Spinal cord (tissue), 10 donors: ENCODE measurements around the gene AGPAT1. TPM values are rescaled to one million over a fixed set of nuclear protein-coding genes. Genes with fewer than 3 reads are reported as not detected.

Experiments
- DNase-seq, 6 donors: peaks; one replicate each; pipeline versions ENCODE4 v3.0.0 to v3.0.0-alpha.2; 2013 to 2015; ENCODE audit warnings: low spot score in 6 of 6, low read depth in 4 of 6
- H3K27ac ChIP-seq: one replicate; pipeline ENCODE4 v1.5.1; 2013; ENCODE audit warnings: low read depth, low read length, control low read depth
- H3K27me3 ChIP-seq: one replicate; pipeline ENCODE4 v1.6.1; 2013; ENCODE audit warnings: low read length; ENCODE audit not compliant: control insufficient read depth, insufficient read depth
- H3K36me3 ChIP-seq: one replicate; pipeline ENCODE4 v1.6.1; 2013; ENCODE audit warnings: low read length; ENCODE audit not compliant: control insufficient read depth, insufficient read depth
- H3K4me1 ChIP-seq: one replicate; pipeline ENCODE4 v1.6.1; 2013; ENCODE audit warnings: low read length; ENCODE audit not compliant: control insufficient read depth, insufficient read depth
- H3K4me3 ChIP-seq: one replicate; pipeline ENCODE4 v1.5.1; 2013; ENCODE audit warnings: low read depth, low read length, control low read depth
- H3K9me3 ChIP-seq: one replicate; pipeline ENCODE4 v1.6.1; 2013; ENCODE audit warnings: low read length; ENCODE audit not compliant: control insufficient read depth, insufficient read depth
- WGBS: methylation state at CpG from one replicate; pipeline ENCODE4 v1.1.5; 2013; ENCODE audit warnings: missing lambda C conversion rate; ENCODE audit not compliant: insufficient coverage; 5-methylcytosine and 5-hydroxymethylcytosine counted together
- polyA plus RNA-seq, 2 donors: library from polyadenylated mRNA; unstranded; fragments of 120-200 nt; gene quantifications; one replicate each; pipeline ENCODE4 v1.2.1, GENCODE V29; 2013; ENCODE audit not compliant: insufficient read length in 2 of 2
- small RNA-seq: library from RNA; depleted of rRNA; stranded (forward); fragments of <200 nt; gene quantifications from one replicate; pipeline ENCODE3, GENCODE V24; 2014; ENCODE audit warnings: low replicate concordance
- total RNA-seq, 2 donors: library from RNA; depleted of rRNA in 1 of 2; stranded (reverse); fragments of 120-200 nt in 1 of 2; fragments of >200 nt in 1 of 2; gene quantifications; one replicate each; pipeline versions ENCODE4 v1.2.3 to v1.2.4, GENCODE V29; 2013 to 2014
- donor health status: healthy.

Gene AGPAT1
- total and polyA plus RNA-seq, 4 donors, result 24.0 to 158 (median 117) TPM

DNA sequence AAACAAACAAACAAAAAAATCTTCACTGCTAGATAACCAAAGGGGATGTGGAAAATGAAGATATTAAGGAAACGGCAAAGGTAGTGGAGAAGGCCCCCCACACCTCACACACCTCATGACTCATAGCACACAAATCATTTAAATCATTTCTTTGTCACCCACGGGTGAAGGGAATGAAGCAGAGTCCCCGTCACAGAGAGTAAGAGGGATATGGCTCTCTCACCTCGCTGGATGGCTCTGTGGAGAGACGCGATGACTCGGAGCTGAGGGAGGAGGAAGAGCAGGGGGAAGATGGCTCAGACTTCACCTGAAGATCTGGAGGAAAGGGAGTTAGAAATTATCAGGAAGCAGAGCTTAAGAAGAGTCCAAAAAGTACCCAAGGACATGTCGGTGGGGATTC lies 49.0 kb downstream of the AGPAT1 start:
- DNase-seq, result no peak
- Histone ChIP-seq H3K27me3 (no peaks in the 10 kb centered on the region), H3K4me3 (peak overlapping the region; percentile 99), H3K36me3 (peaks cover 43% of the 10 kb centered on the region), H3K27ac (no peak overlapping the region), H3K9me3 (no peaks in the 10 kb centered on the region), H3K4me1 (peaks cover 31% of the 10 kb centered on the region)
- WGBS, result 78% methylated on average over 6 of the region's 8 CpGs

DNA sequence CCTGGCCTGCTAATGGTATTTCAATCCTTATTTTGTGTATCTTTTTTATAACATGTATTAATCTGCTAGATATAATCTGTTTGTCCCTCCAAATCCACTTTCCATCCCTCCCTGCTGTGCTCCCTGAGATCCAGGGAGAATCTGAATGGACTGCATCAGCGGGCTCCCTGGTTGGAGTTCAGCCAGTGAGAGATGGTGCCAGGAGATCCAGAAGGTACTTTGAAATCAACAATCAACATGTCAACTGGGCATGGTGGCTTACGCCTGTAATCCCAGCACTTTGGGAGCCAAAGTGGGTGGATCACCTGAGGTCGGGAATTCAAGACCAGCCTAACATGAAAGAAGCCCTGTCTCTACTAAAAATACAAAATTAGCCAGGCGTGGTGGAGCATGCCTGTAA lies 52.2 kb downstream of the AGPAT1 start:
- Histone ChIP-seq H3K27ac (no peak overlapping the region), H3K9me3 (no peaks in the 10 kb centered on the region), H3K27me3 (no peaks in the 10 kb centered on the region), H3K4me1 (peaks cover 24% of the 10 kb centered on the region), H3K4me3 (no peak overlapping the region), H3K36me3 (peaks cover 72% of the 10 kb centered on the region)
- 100% methylated on average over 2 of the region's 4 CpGs for WGBS
- no peak for DNase-seq

DNA sequence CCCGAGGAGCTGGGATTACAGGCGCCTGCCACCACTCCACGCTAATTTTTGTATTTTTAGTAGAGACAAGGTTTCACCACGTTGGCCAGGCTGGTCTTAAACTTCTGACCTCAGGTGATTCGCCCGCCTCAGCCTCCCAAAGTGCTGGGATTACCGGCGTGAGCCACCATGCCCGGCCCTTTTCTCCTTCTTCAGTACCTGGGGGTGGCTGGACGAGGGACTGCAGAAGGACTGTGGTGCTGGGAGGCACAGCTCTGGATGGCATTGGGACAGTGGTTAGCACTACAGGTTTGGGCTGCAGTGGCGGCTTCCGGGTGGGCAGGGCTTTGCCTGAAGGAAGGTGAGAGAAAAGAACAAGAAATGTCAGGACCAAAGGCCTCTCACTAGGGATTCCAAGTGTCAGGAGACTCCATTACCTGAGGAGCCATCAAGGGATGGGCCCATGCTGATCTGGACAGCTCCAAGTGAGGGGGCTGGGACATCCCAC lies 55.3 kb downstream of the AGPAT1 start:
- H3K36me3 ChIP-seq, result peaks cover 95% of the 10 kb centered on the region
- no peak for DNase-seq
- H3K4me1 ChIP-seq, result peaks cover 13% of the 10 kb centered on the region
- H3K9me3 ChIP-seq, result no peaks in the 10 kb centered on the region
- WGBS, result 97% methylated on average over 10 of the region's 12 CpGs
- H3K27ac ChIP-seq, result no peak overlapping the region
- no peak overlapping the region for H3K4me3 ChIP-seq
- H3K27me3 ChIP-seq, result no peaks in the 10 kb centered on the region

DNA sequence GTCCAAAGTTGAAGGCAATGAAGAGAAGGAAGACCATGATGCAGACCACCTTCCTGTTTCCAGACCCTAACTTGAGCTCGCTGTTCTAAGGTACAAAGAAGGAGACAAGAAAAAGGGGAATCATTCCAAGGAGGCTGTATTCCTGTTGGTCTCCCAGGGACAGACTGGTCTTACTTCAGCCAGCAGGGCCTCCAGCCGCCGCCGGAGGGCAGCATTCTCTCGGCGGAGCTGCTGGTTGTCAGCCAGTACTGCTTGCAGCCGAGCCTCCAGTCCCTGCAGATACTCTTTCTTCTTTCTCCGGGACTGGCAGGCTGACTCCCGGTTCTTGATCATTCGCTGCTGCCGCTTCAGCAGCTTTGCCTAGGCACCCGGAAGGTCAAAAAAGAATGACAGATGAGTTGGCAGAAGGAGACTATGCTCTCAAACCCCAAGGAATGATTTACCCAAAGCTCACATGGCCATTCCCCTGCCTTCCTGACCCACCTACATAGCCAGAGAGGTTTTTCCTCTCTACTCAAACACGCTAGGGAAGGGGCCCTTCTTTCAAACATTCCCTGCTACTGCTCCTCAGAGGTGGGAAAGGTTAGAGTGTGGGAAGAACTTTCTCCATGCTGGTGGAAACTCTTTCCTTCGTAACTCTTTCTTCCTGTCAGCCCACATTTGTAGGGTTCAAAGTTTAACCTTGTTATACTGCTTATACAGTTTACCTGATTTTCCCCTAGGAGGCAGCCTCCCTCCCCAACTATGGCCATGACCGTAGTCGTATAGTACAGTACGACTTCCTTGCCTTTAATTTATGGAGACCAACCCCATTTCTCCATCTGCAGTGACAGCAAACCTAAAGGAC lies 56.9 kb downstream of the AGPAT1 start:
- no peaks in the 10 kb centered on the region for H3K27me3 ChIP-seq
- 19% methylated on average over 12 of the region's 17 CpGs for WGBS
- H3K36me3 ChIP-seq, result peaks cover 94% of the 10 kb centered on the region
- H3K4me3 ChIP-seq, result no peak overlapping the region
- peak overlapping the region; percentile 61 for H3K27ac ChIP-seq
- peaks cover 17% of the 10 kb centered on the region for H3K4me1 ChIP-seq
- DNase-seq, result peak in 5 of 6 donors; percentile 51 to 92 (median 68)
- no peaks in the 10 kb centered on the region for H3K9me3 ChIP-seq

Small RNA genes lying within 50 kb of the gene (small RNA-seq; reads per million reads assigned to genes)
- not detected for gene AL662884.1
- gene MIR6833, result not detected

Other genes starting within 250 kb of the AGPAT1 start
- gene C2, start 248.4 kb downstream of the AGPAT1 start, total RNA-seq, result 10 to 100 TPM in 1 of 2 donors, 1 to 10 TPM in 1; 8.4 to 23.1 TPM
- gene C2, start 248.4 kb downstream of the AGPAT1 start, polyA plus RNA-seq, result 10 to 100 TPM; 10.8 to 14.7 TPM
- 10 to 100 TPM; 11.6 to 21.8 TPM for gene CFB, start 230.0 kb downstream of the AGPAT1 start, total RNA-seq
- gene CFB, start 230.0 kb downstream of the AGPAT1 start, polyA plus RNA-seq, result 1 to 10 TPM; 1.6 to 7.7 TPM
- gene NELFE, start 217.1 kb downstream of the AGPAT1 start, total RNA-seq, result 10 to 100 TPM; 37.8 to 75.5 TPM
- gene NELFE, start 217.1 kb downstream of the AGPAT1 start, polyA plus RNA-seq, result 10 to 100 TPM; 73.3 to 78.3 TPM
- 10 to 100 TPM; 24.0 to 37.9 TPM for gene SKIC2, start 216.9 kb downstream of the AGPAT1 start, total RNA-seq
- gene SKIC2, start 216.9 kb downstream of the AGPAT1 start, polyA plus RNA-seq, result 10 to 100 TPM; 49.2 to 60.5 TPM
- gene DXO, start 203.9 kb downstream of the AGPAT1 start, total RNA-seq, result 10 to 100 TPM in 1 of 2 donors, 1 to 10 TPM in 1; 7.9 to 19.5 TPM
- 10 to 100 TPM; 26.4 to 32.7 TPM for gene DXO, start 203.9 kb downstream of the AGPAT1 start, polyA plus RNA-seq
- gene C4A, start 194.0 kb downstream of the AGPAT1 start, total RNA-seq, result 100 to 1,000 TPM in 1 of 2 donors, 10 to 100 TPM in 1; 68.4 to 107 TPM
- 10 to 100 TPM; 47.5 to 55.8 TPM for gene C4A, start 194.0 kb downstream of the AGPAT1 start, polyA plus RNA-seq
- gene C4B, start 161.3 kb downstream of the AGPAT1 start, total RNA-seq, result 100 to 1,000 TPM in 1 of 2 donors, 10 to 100 TPM in 1; 67.4 to 113 TPM
- gene C4B, start 161.3 kb downstream of the AGPAT1 start, polyA plus RNA-seq, result 10 to 100 TPM; 52.1 to 72.7 TPM
- gene CYP21A2, start 137.7 kb downstream of the AGPAT1 start, total RNA-seq, result under 1 TPM; 0.30 to 0.61 TPM
- gene CYP21A2, start 137.7 kb downstream of the AGPAT1 start, polyA plus RNA-seq, result 1 to 10 TPM; 2.7 to 4.9 TPM
- 10 to 100 TPM; 53.9 to 78.4 TPM for gene TNXB, start 66.7 kb downstream of the AGPAT1 start, total RNA-seq
- gene TNXB, start 66.7 kb downstream of the AGPAT1 start, polyA plus RNA-seq, result 10 to 100 TPM; 26.1 to 46.2 TPM
- 10 to 100 TPM; 20.4 to 29.0 TPM for gene ATF6B, start 47.8 kb downstream of the AGPAT1 start, total RNA-seq
- 10 to 100 TPM; 84.1 to 99.9 TPM for gene ATF6B, start 47.8 kb downstream of the AGPAT1 start, polyA plus RNA-seq
- 1 to 10 TPM; 3.4 to 5.8 TPM for gene FKBPL, start 45.8 kb downstream of the AGPAT1 start, total RNA-seq
- gene FKBPL, start 45.8 kb downstream of the AGPAT1 start, polyA plus RNA-seq, result 1 to 10 TPM; 6.0 to 6.2 TPM
- gene PRRT1, start 24.1 kb downstream of the AGPAT1 start, total RNA-seq, result under 1 TPM; 0.83 to 0.89 TPM
- gene PRRT1, start 24.1 kb downstream of the AGPAT1 start, polyA plus RNA-seq, result 10 to 100 TPM; 15.5 to 17.7 TPM
- gene PPT2, start 21.9 kb downstream of the AGPAT1 start, total RNA-seq, result 10 to 100 TPM; 20.7 to 75.1 TPM
- gene PPT2, start 21.9 kb downstream of the AGPAT1 start, polyA plus RNA-seq, result 10 to 100 TPM; 33.1 to 47.2 TPM
- gene EGFL8, start 11.5 kb downstream of the AGPAT1 start, total RNA-seq, result 100 to 1,000 TPM in 1 of 2 donors, 10 to 100 TPM in 1; 28.4 to 124 TPM
- gene EGFL8, start 11.5 kb downstream of the AGPAT1 start, polyA plus RNA-seq, result 10 to 100 TPM; 39.1 to 75.6 TPM
- gene RNF5, start 2.3 kb upstream of the AGPAT1 start, total RNA-seq, result 10 to 100 TPM; 56.6 to 70.6 TPM
- gene RNF5, start 2.3 kb upstream of the AGPAT1 start, polyA plus RNA-seq, result 10 to 100 TPM; 95.7 to 98.7 TPM
- 1 to 10 TPM in 1 of 2 donors, under 1 TPM in 1; 0.79 to 6.3 TPM for gene AGER, start 8.2 kb upstream of the AGPAT1 start, total RNA-seq
- 10 to 100 TPM; 15.2 to 22.1 TPM for gene AGER, start 8.2 kb upstream of the AGPAT1 start, polyA plus RNA-seq
- 10 to 100 TPM; 32.6 to 39.2 TPM for gene PBX2, start 14.1 kb upstream of the AGPAT1 start, total RNA-seq
- 10 to 100 TPM; 79.4 to 94.3 TPM for gene PBX2, start 14.1 kb upstream of the AGPAT1 start, polyA plus RNA-seq
- gene GPSM3, start 16.6 kb upstream of the AGPAT1 start, total RNA-seq, result 1 to 10 TPM; 4.6 to 9.3 TPM
- gene GPSM3, start 16.6 kb upstream of the AGPAT1 start, polyA plus RNA-seq, result 1 to 10 TPM; 9.6 to 9.9 TPM
- 10 to 100 TPM in 1 of 2 donors, 1 to 10 TPM in 1; 8.5 to 12.8 TPM for gene NOTCH4, start 48.0 kb upstream of the AGPAT1 start, total RNA-seq
- gene NOTCH4, start 48.0 kb upstream of the AGPAT1 start, polyA plus RNA-seq, result 10 to 100 TPM; 23.3 to 31.2 TPM
- not detected for gene TSBP1, start 195.8 kb upstream of the AGPAT1 start, total RNA-seq
- gene TSBP1, start 195.8 kb upstream of the AGPAT1 start, polyA plus RNA-seq, result under 1 TPM in 1 of 2 donors, not detected in 1; 0.27 TPM
- gene BTNL2, start 231.1 kb upstream of the AGPAT1 start, total RNA-seq, result not detected
- 1 to 10 TPM in 1 of 2 donors, under 1 TPM in 1; 0.67 to 2.3 TPM for gene BTNL2, start 231.1 kb upstream of the AGPAT1 start, polyA plus RNA-seq